Measurements from ENCODE around the gene ALPL. TPM values are rescaled to one million over a fixed set of nuclear protein-coding genes. Genes with fewer than 3 reads are reported as not detected.

ALPL gene
- polyA plus RNA-seq, 1 donor (not counting 4 experiments of a cell fraction or from before 2014, with no cell fraction given) = not detected

DNA sequence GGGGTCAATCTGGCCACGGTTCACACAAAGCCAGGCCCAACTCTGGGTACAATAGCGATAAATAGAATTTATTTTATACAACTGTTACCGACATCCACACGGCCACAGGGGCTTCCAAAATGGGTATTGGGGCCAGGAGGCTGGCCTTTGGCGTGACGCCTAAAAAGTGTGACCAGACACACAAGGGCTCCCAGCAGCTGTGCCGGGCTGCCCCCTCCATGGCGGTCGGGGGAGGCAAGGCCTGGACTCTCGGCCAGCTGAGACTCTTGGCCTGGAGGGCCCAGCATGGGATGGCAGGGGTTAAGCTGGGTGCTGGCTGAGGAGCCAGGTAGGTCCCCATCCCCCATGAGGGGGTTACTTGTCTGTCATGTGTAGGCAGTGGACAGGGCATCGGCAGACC lies 87.0 kb downstream of the ALPL start:
- DNase-seq (ENCODE audit: low read depth, low spot score) (no peak), FAIRE-seq (no peak)
- Histone ChIP-seq H3K36me3 (ENCODE audit: control insufficient read depth in 2 of 2, extremely low read depth in 1 of 2, insufficient read depth in 2 of 2, low read length in 2 of 2) (no peaks in the 10 kb centered on the region), H2AFZ (ENCODE audit: control insufficient read depth, low read length) (no peak overlapping the region), H3K4me1 (ENCODE audit: control insufficient read depth, extremely low read depth, insufficient read depth, low read length) (no peaks in the 10 kb centered on the region), H3K4me3 (ENCODE audit: control insufficient read depth in 2 of 3, extremely low read depth in 1 of 3, insufficient read depth in 2 of 3, low read depth in 1 of 3, low read length in 3 of 3) (no peak overlapping the region), H3K9me3 (ENCODE audit: control insufficient read depth, low read depth, low read length) (no peaks in the 10 kb centered on the region), H3K4me2 (ENCODE audit: control insufficient read depth, extremely low read depth, insufficient read depth, low read depth, low read length) (no peak overlapping the region), H3K79me2 (ENCODE audit: control insufficient read depth, insufficient read depth, low read length) (no peaks in the 10 kb centered on the region), H4K20me1 (ENCODE audit: control insufficient read depth, extremely low read depth, insufficient read depth, low read length) (peaks cover 2% of the 10 kb centered on the region), H3K9ac (ENCODE audit: control insufficient read depth, extremely low read depth, insufficient read depth, low read length) (no peak overlapping the region), H3K9me1 (ENCODE audit: control insufficient read depth, extremely low read depth, insufficient read depth, low read length) (no peaks in the 10 kb centered on the region), H3K27me3 (ENCODE audit: control insufficient read depth, extremely low read depth, insufficient read depth, low read length) (peaks cover 3% of the 10 kb centered on the region), H3K27ac (ENCODE audit: control insufficient read depth, insufficient read depth, low read length) (no peak overlapping the region)
- no peak for TF ChIP-seq CTCF (optimal IDR thresholded peaks at IDR 0.05 in 1 of 3, IDR thresholded peaks at IDR 0.05 in 1 of 3, conservative IDR thresholded peaks at IDR 0.05 in 1 of 3; ENCODE audit: extremely low read depth in 1 of 3, insufficient read depth in 2 of 3, low read length in 3 of 3)
- no peak for TF ChIP-seq EZH2 (IDR thresholded peaks at IDR 0.05; ENCODE audit: low read length)
- dilution Hi-C loops (cut with MboI; ENCODE audit: extremely low pct_ligation_motif_present, low sequenced_read_pairs) = no loop called here

DNA sequence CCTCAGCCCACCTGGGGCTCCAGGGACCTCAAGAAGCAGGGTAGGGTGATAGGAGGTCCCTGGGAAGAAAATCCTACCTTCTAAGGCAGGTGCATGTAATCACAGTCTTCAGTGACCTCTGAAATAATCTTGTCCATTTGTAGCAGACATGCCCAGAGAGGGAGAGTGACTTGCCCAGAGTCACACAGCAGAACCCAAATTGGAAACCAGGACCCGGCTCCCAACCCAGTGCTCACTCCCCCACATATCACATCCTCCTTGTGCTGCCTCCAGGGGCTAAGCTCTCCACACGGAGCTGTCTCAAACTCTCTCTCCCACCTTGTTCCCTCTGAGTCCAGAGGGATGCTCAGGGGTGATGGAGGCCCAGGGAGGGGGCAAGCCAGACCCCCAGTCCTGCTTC lies 87.4 kb downstream of the ALPL start:
- Histone ChIP-seq H4K20me1 (ENCODE audit: control insufficient read depth, extremely low read depth, insufficient read depth, low read length) (peaks cover 2% of the 10 kb centered on the region), H3K36me3 (ENCODE audit: control insufficient read depth in 2 of 2, extremely low read depth in 1 of 2, insufficient read depth in 2 of 2, low read length in 2 of 2) (no peaks in the 10 kb centered on the region), H3K4me2 (ENCODE audit: control insufficient read depth, extremely low read depth, insufficient read depth, low read depth, low read length) (no peak overlapping the region), H3K27ac (ENCODE audit: control insufficient read depth, insufficient read depth, low read length) (no peak overlapping the region), H3K9me1 (ENCODE audit: control insufficient read depth, extremely low read depth, insufficient read depth, low read length) (no peaks in the 10 kb centered on the region), H3K4me3 (ENCODE audit: control insufficient read depth in 2 of 3, extremely low read depth in 1 of 3, insufficient read depth in 2 of 3, low read depth in 1 of 3, low read length in 3 of 3) (no peak overlapping the region), H3K79me2 (ENCODE audit: control insufficient read depth, insufficient read depth, low read length) (no peaks in the 10 kb centered on the region), H3K9ac (ENCODE audit: control insufficient read depth, extremely low read depth, insufficient read depth, low read length) (no peak overlapping the region), H3K27me3 (ENCODE audit: control insufficient read depth, extremely low read depth, insufficient read depth, low read length) (peaks cover 3% of the 10 kb centered on the region), H3K4me1 (ENCODE audit: control insufficient read depth, extremely low read depth, insufficient read depth, low read length) (no peaks in the 10 kb centered on the region), H3K9me3 (ENCODE audit: control insufficient read depth, low read depth, low read length) (no peaks in the 10 kb centered on the region), H2AFZ (ENCODE audit: control insufficient read depth, low read length) (no peak overlapping the region)
- FAIRE-seq (no peak), DNase-seq (ENCODE audit: low read depth, low spot score) (no peak)
- dilution Hi-C loops (cut with MboI; ENCODE audit: extremely low pct_ligation_motif_present, low sequenced_read_pairs) = no loop called here
- TF ChIP-seq EZH2 (IDR thresholded peaks at IDR 0.05; ENCODE audit: low read length) = no peak
- no peak for TF ChIP-seq CTCF (optimal IDR thresholded peaks at IDR 0.05 in 1 of 3, IDR thresholded peaks at IDR 0.05 in 1 of 3, conservative IDR thresholded peaks at IDR 0.05 in 1 of 3; ENCODE audit: extremely low read depth in 1 of 3, insufficient read depth in 2 of 3, low read length in 3 of 3)
